GM18499 (cell line): ENCODE results near the gene TXK.
A peak's percentile ranks its signal among the peaks of the same experiment; 100 is the strongest.
"Not testable (repeated sequence)": the region's sequence is repeated elsewhere in the genome, so short reads cannot be mapped to it uniquely, and the experiment has no call there.

Experiments
- ATAC-seq: cut with Tn5 transposase; IDR thresholded peaks from one replicate; pipeline ENCODE4 v1.9.1; 2021; ENCODE audit warnings: moderate number of reproducible peaks; ENCODE audit not compliant: insufficient read depth, unreplicated experiment

The TXK gene

DNA sequence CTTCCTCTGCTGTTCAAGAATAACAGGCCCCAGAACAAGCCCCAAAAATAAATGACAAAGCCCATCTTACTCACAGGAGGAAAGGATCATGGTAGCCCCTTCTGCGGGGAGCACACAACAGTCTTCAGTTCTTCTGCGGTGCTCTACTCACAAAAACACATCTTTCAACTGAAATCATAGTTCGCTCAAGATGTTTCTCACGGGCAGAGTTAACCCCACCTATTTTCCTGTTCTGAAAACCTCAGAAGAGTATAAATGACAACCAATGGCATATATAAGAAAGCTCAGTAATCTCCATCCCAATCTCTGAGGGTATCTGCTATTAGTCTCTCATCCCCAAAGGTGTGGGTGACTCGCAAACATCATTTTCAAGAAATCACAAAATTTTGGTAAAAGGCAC is at the start of gene TXK:
TXK (minus strand) TSS at position 170 of the 400 bp plus-strand sequence; CDS start at position 90, 80 bp downstream.
- ATAC-seq, result no peak

DNA sequence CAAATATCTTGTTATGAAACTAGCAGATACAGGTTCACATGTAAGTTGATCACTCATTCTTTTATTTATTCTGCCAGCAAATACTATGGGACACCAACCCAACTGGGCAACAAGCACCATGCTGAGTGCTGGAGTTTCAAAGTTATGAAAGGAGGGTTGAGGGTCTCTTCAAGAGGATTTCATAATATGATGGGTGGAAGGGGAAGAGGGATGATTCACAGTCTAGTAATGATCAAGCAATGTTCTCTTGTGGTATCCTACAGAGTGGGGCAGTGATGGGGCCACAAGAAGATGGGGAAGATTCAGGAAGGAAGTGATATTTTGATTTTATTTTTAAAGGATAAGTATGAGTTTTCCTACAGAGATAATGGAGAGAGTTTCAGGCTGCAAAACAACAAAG is 46.2 kb upstream of the TXK start:
- no peak for ATAC-seq

DNA sequence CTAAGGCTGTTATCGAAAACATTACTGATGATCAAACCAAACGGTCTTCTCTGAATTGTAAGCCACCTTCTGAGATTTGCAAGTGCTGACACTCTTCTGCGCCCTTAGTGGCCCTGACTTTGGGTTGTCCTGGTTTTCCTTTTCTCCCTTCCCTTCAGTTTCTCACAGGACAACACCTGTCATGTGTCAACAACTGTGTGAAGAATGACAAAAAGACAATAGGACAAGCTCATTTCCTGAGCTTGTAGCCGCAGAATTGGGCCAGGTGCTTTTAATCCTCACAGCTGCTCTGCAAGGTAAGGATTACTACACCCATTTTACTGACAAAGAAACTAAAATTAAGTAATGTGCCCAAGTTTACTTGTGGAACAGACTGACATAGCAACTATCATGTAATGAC is 44.9 kb upstream of the TXK start:
- no peak for ATAC-seq

DNA sequence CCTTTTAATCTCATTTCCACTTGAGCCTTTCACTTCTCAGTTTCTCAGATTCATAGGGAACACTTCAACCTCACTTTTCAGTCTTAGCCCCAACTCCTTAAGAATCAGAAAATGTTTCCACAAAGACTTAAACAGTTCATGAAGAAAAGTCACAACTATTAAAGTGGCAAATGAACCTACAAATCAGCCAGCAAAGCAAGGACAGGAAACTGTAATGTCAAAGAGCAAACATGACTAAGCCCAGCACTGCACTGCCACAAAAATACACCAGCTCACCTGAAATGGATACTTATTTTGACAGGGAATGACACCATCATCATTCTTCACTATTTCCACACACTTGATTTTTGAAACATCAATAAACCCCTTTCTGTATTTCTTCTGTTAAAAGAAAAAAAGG is 41.8 kb upstream of the TXK start:
- no peak for ATAC-seq

DNA sequence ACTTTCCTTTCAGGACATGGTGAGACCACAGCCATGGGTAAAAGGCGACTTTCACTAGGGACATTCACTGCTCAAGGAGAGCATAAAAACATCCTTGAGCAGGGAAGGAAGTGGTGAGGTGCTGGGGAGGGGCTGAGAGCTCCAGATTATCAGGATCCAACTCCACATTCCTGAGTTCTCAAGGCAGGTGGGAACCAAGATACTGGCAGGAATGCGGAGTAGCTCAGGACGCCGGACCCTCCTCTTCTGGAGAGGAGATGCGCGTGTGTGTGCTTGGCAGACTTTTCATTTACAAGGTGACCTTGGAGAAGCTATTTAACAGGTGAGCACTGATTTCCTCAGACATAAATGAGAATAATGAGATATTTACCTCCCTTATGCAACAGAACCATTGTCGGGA is 41.3 kb upstream of the TXK start:
- no peak for ATAC-seq

DNA sequence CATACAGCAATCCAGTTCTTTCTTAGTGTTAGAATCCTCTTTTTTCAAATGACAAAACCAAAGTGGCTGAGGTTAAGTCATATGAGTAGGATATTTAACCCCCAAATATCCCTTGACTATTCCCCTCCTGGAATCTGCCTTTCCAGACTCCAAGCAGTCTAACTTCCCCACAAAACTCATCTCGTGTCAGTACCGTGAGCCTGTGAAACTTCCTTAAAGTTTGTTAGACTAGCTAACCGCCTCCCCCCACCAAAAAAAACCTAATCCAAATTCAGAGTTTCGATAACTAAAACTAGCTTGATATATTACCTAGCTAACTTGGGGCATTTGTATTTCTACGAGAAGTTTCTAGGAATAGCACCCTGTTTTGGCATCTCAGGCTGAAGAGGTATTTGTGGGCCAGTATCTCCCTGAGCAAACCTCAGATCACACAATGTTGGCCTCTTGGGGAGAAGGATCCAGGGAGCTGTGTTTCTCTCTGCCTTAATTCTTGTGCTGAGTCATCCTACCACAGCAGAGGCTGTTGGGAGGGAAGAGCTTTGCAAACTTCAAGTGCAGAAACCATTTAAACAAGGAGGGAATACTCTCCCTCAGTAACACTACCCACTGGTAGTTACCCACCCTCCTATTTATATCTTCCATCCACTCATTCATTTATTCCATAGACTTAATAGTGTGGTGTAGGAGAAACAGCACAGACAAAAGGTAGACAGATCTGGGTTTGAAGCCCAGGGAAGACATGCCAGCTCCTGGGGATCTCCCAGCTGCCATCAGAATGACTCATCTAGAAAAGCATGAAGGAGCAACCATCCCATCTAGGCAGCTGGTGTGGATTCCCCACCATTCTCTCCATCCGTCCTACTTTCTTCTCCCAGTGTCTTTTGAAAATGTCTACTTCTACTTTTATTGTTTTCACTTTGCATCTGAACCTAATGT is 39.3 kb upstream of the TXK start:
- no peak for ATAC-seq

DNA sequence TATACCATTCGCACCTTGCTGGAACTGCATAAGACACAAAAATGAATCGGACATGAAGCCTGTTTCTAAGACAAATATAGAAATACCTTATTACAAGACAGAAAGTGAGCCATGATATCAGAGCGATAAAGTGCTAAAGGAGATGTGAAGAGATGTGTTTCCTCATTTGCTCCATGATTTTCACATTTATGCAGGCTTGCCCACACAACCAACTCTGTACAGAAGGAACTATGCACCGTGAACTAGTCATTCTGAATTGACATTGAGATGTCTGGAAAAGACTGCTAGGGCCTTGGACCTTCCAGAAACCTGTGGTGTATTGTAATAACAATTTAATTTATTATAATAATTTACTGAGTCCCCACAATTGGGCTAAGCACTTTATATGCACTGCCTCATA is 38.6 kb upstream of the TXK start:
- no peak for ATAC-seq

DNA sequence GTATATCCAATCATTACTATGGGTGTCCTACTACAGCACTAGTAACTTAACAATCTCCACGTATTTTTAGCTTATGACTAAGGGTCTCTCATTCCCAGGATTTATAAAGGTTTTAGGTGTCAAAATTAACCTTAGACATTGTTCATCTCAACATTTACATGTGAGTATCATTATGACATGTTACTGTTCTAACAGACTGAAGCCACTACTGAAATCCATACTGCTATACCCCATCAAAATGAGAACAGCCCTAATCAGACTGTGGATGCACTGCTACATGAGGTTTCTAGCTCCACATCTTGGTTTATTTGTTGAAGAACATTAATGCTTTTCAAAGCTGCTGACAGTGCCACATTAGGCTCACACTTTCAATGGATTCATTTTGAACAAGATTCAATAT is 35.6 kb upstream of the TXK start:
- ATAC-seq, result no peak

DNA sequence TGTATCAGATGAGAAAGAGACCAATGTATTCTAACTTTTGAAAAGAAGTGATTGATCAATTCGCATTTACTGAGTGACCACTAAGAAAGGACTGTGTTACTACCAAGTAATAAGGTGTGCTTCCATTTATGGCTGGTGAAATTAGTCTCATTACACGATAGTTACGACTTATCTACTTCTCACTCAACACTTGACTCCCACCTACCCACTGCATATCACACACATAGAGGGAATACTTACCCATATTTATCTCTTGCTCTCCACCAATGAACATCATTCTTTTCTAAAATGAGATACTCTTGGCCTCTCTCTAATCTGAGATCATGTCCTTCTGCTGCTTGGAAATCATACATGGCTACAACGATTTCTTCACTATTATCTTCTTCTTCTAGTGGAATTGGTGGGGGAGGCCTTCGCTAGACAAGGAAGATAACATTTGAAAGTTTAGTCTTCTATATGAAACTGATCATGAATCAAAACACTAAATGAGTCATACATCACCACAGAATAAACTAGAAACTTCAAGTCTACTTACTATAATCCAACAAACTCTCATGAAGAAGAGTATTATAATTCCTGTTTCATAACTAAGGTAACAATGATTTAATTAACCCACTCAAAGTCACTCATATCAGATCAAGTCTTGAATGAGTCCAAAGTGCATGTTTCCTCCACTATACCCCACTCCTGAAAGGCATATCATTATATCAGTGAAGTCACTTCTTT is 33.7 kb upstream of the TXK start:
- ATAC-seq, result no peak

DNA sequence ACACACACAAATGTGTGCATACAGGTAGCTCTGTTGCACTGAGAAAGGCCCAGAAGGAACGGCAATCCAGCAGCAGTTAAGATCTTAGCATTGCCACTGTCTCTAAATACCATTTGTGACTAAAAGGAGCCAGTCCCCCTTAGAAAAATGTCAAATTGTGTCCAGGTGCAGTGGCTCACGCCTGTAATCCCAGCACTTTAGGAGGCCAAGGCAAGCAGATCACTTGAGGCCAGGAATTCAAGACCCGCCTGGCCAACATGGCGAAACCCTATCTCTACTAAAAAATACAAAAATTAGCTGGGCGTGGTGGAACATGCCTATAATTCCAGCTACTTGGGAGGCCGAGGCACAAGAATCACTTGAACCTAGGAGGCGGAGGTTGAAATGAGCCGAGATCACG is 30.5 kb upstream of the TXK start:
- ATAC-seq, result not testable (repeated sequence)

DNA sequence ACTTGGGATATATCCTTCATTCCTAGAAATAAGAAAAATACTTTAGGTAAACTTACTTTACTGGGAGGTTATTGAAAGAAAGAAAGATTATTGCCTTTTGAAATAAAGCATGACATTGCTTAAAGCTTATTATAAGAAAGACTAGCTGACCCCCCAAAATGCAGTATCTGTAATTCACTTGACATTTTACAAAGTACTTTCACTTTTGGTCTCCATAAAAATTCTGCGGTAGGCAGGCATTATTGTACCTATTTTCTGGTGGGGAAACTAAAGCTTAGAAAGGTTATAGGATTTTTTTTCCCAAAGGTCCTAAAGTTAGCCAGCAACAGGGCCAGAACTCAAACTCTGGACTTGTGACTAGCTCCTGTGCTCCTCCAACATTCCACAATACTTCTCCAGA is 29.7 kb upstream of the TXK start:
- no peak for ATAC-seq

DNA sequence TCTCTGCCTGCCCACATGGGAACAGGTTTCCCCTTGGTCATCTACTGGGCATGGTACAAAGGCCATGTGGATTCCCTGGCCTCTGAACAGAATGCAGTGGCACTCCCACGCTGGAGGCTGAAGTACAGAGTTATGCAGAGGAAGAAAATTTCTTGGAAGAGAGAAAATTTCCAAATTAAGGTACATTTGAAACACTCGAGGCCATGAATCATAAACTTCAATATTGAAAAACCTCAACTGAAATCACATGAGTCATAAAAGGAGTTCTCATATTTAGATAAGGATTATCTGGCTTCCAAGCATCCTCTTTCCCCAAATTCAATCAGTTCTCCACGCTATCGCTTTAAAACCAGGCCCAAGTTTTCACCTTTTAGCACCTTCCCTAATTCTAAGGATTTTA is 28.1 kb upstream of the TXK start:
- no peak for ATAC-seq

DNA sequence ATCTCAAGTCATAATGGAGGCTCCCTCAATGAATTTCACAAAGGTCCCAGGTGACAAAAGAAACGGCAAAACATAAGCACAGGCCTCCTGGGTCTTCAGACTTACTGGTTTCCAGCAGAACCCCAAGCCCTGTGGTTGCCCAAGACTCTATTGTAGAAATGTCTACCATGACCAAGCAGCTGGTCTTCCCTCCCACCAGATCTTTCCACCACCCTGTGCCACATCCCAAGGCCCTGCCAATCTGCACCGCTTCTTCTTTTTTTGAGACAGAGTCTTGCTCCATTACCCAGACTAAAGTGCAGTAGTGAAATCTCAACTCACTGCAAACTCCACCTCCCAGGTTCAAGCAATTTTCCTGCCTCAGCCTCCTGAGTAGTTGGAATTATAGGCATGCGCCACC is 23.2 kb upstream of the TXK start:
- no peak for ATAC-seq

DNA sequence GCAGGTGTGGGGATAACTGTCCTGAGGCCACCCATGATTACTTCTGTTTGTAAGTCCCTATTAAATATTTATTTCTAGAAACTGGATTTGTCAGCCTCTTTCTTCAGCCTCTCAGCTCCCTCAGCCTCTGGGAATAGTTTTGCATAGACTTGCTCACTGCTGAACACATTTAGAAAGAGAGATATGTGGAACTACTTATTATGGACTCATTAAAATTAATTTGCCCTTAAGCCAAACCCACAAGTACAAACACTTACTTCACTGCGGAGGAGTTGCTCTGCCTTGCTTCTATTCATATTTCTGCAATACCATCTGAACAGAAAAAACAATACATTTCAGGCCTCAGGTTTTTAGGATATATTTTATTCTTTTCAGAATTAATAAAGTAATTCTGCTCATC is 22.4 kb upstream of the TXK start:
- no peak for ATAC-seq

DNA sequence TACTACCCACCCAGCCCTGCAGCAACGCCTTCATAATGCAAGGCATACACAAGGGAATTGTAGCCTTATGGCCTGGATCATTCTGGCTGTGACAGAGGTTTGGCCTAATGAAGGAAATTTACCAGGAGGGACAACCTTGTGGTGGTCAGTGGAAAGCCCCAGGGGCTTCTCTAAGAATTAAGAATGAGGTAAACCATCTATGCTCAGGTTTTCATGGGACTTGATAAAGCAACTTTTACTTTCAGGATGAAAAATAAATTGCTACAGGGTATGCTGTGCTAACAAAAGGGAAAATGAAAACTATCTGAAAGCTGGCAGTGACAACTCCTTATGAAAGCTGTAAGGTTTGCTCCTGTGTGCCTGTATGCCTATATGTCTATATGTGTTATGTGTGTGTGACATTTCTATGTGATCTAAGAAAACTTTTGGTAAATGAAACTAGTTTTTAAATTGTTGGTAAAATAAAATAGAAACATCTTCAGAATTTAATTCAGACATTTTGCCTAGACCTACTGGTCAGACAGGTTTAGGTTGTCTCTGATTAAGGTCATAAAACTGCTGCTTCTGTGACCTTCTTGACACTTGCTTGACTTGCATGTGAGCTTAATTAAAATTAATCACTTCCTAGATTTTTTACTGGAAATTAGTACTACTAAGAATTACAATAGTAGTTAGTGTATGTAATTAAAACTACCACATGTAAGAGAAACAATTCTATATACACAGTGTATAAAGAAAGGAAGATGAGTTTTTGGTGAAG is 19.9 kb upstream of the TXK start:
- no peak for ATAC-seq

DNA sequence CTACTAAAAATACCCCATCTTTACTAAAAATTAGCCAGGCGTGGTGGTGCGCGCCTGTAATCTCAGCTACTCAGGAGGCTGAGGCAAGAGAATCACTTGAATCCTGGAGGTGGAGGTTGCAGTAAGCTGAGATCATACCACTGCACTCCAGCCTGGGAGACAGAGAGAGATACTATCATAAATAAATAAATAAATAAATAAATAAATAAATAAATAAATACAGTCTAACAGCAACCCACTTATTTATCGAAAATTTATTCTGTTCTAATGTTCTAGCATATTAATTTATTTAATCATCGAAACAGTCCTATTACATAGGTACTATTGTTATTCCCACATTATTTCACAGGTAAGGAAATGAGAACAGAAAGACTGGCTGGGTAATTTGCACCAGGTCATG is 18.2 kb upstream of the TXK start:
- no peak for ATAC-seq

DNA sequence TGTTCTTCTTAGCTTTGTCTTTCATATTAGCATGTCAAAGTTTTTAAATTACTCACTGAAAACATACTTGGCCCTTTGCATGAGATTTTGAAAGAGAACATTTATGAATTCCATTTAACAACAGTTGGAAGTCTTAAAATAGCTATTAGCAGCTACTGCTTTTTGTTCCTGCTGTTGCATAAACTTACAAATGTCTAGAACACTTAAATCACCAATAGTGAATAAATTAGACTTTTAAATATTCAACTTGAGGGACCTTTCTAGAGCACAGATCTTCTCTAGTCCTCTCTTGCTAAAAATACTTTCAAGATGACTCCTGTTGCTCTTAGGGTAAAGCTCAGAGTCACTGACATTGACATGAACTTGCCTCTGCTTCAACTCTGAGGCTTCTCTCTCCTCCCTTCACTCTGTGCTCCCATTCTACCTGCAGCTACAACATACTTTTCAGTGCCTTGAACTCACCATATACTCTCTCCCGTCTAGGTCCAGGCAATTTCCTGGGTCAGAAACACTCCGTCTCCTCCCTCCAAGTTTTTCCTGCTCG is 15.8 kb upstream of the TXK start:
- ATAC-seq, result no peak

DNA sequence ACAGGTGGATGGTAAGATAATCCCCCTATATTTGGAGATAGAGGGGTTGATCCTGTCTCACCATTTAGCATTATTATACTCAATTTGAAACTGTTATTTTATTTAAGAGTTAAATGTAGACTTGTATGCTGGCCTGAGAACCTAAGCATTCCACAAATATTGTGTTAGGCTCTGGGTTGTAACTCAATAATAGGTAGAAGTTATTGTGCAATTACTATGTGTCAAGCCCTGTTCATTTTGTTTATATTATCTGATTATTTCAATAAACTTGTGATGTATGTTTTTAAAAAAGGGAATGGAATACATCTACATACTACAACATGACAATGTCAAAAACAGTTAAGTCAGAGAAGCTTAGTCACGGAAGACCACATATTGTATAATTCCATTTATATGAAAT is 13.6 kb upstream of the TXK start:
- no peak for ATAC-seq

DNA sequence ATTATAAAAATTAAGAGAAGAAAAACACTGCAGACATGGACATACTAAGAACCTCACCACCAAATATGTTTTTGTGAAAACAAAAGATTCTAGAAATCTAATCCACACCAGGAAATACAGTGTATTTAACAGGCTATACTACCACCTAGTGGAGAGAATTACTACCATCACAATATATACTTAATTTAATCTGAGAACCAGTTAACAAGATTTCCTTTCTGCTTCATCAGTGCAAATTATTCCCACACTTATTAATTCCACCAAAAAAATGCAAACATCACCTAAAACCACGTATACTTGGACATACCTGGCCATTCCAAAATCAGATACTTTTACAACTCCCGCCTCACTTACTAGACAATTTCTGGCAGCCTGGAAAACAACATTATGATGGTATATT is 7.0 kb upstream of the TXK start:
- ATAC-seq, result no peak

DNA sequence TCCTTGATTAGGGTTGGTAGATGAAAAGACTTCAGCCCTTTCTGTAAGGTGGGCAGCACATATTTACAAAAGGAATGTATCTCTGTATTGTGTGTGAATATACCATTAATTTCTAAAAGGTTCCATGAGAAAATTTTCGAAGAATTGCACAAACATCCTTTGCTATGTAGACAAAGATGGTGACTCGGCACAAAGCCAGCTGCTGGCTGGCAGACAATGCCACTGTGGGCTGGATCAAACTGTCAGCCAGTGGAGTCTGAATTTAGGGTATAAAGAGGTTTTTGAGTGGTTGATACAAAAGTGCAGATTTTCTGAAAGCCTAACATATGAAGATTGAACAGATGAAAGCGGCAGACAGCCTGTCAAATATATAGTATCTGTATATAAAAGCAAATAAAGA is 5.6 kb upstream of the TXK start:
- ATAC-seq, result no peak

DNA sequence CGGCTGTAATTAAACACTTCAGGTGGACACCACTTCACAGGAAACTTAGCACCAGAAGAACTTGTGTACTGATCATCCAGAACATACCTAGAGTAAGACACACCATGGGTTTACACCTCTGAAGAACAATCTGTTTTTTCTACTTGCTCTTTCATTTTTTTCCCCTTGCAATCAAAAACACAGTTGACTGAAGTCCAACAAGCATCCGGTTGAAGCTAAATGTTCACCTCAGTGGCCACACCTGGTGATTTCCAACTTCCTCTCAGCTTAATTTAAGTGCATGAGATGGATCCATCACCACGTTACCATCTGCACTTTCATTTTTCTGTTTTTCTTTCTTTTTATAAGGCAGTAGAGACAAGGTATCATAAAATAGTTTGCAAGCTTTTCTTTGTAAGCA is 4.9 kb upstream of the TXK start:
- ATAC-seq, result peak; percentile 87
